CD4-positive, alpha-beta T cell treated with Interleukin-15 for 4 hours (primary cell): ENCODE results near the gene CDK11A.
"Not testable (repeated sequence)": the region's sequence is repeated elsewhere in the genome, so short reads cannot be mapped to it uniquely, and the experiment has no call there.

ENCODE experiments used
- DNase-seq: peaks from one replicate; pipeline ENCODE4 v3.0.0-alpha.2; 2020; ENCODE audit warnings: low spot score

Gene CDK11A

GRCh38 chr1:1754051-1754815 lies 30.1 kb upstream of the CDK11A start:
- DNase-seq = no peak

- no peak for DNase-seq
Measured at GRCh38 chr1:1753607-1754005, 29.4 kb upstream of the CDK11A start.

- no peak for DNase-seq
Measured at GRCh38 chr1:1752636-1753606, 28.8 kb upstream of the CDK11A start.

- DNase-seq = no peak
Measured at GRCh38 chr1:1752190-1752589, 28.0 kb upstream of the CDK11A start.

- DNase-seq = not testable (repeated sequence)
Measured at GRCh38 chr1:1749941-1750340, 25.8 kb upstream of the CDK11A start.

- DNase-seq = no peak
Measured at GRCh38 chr1:1748686-1749321, 24.6 kb upstream of the CDK11A start.

GRCh38 chr1:1746566-1746909 lies 22.4 kb upstream of the CDK11A start:
- not testable (repeated sequence) for DNase-seq

GRCh38 chr1:1745651-1746565 lies 21.8 kb upstream of the CDK11A start:
- DNase-seq = peak; percentile 75

- DNase-seq = not testable (repeated sequence)
Measured at GRCh38 chr1:1742529-1742928, 18.4 kb upstream of the CDK11A start.

GRCh38 chr1:1741013-1741412 lies 16.9 kb upstream of the CDK11A start:
- DNase-seq = not testable (repeated sequence)

GRCh38 chr1:1738799-1739337 lies 14.7 kb upstream of the CDK11A start:
- not testable (repeated sequence) for DNase-seq

- DNase-seq = not testable (repeated sequence)
Measured at GRCh38 chr1:1737675-1738590, 13.8 kb upstream of the CDK11A start.

GRCh38 chr1:1732381-1732780 lies 8.2 kb upstream of the CDK11A start:
- DNase-seq = no peak

- no peak for DNase-seq
Measured at GRCh38 chr1:1730870-1731269, 6.7 kb upstream of the CDK11A start.

GRCh38 chr1:1730230-1730629 lies 6.1 kb upstream of the CDK11A start:
- not testable (repeated sequence) for DNase-seq

- DNase-seq = not testable (repeated sequence)
Measured at GRCh38 chr1:1729116-1729816, 5.1 kb upstream of the CDK11A start.

- peak; percentile 85 for DNase-seq
Measured at GRCh38 chr1:1728308-1729005, 4.3 kb upstream of the CDK11A start.

- DNase-seq = not testable (repeated sequence)
Measured at GRCh38 chr1:1727131-1727651, 3.0 kb upstream of the CDK11A start.
